ENCODE data around the gene PRMT3.
"Not testable (repeated sequence)": the region's sequence is repeated elsewhere in the genome, so short reads cannot be mapped to it uniquely, and the experiment has no call there.

Gene PRMT3

DNA sequence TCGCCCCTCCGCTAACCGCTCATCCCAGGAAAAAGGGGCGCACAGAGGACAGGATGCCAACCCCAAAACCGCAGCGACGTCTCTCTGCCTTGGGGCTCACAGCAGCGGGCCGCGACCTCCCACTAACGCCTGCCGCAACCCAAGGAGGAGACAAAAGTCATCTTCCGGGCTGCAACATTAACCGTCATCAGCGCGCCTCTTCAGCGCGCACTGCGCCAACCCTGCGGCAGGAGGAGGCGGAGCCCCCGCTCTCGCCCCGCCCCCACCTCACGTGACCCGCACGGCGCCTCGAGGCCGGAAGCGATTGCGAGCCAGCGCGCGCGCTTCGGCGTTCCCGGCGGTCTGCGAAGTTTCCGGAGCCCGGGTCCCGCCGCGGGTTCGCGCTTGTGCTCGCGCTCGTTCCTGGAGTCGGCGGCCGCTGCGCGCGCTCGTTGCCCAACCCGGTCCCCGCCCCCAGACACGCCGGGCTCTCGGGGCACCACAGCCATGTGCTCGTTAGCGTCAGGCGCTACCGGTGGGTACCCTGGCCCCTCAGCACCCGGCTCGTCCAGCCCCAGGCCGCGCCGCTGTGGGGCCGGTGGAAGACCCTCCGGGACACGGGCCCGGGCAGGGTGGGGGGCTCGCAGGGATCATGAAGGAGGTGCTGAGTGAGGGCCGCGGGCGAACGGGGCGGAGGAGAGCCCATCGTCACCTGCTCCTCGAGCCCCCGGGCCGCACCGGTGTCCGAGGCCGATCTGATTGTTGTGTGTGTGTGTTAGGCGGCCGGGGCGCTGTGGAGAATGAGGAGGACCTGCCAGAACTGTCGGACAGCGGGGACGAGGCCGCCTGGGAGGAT, at the start of gene PRMT3:
TSS of gene PRMT3 (plus strand) at position 456 of the 835 bp plus-strand sequence. CDS start at position 487, 31 bp downstream.
- peak; percentile 82 for DNase-seq (ENCODE audit: low read depth)
- peak within 1 kb of the TSS; percentile 83 for H3K4me3 ChIP-seq (ENCODE audit: low read depth, low read length)

DNA sequence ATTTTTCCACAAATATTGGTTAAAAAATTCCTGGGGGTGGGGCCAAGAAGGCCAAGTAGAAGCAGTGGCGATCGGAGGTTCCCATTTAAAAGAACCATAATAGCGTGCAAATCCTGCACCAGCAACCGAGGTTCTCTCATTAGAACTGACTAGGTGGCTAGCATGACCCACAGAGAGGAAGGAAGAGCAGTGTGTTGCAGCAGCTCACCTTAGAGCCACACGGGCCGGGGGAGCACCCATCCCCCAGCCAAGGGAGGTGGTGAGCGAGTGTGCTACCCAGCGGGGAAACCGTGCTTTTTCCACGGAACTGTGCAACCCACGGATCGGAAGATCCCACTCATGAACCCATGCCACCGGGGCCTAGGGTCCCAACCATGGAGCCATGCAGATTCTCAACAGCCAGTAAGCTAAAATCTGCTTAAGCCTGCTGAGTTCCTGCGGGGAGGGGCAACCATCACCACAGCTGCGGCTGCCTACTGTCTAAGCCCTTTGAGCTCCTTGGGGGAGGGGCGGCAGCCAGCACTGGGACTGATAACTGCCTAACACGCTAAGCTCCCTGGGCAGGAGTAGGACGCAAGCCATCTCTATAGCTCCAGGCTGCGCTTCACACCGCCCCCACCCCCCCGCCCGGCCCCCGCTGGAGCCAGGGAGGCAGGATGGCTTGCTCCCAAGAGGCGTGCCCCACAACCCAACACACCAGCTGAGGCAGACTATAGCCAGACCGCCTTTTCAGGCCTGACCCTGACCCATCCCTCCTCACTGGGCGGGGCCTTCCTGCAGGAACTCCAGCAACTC, 45.0 kb upstream of the PRMT3 start:
- DNase-seq (ENCODE audit: low read depth), result no peak
- H3K4me3 ChIP-seq (ENCODE audit: low read depth, low read length), result no peak overlapping the region

- no peak for DNase-seq (ENCODE audit: low read depth)
- H3K4me3 ChIP-seq (ENCODE audit: low read depth, low read length), result no peak overlapping the region
Observed at GRCh38 chr11:20351136-20351535, 36.4 kb upstream of the PRMT3 start.

DNA sequence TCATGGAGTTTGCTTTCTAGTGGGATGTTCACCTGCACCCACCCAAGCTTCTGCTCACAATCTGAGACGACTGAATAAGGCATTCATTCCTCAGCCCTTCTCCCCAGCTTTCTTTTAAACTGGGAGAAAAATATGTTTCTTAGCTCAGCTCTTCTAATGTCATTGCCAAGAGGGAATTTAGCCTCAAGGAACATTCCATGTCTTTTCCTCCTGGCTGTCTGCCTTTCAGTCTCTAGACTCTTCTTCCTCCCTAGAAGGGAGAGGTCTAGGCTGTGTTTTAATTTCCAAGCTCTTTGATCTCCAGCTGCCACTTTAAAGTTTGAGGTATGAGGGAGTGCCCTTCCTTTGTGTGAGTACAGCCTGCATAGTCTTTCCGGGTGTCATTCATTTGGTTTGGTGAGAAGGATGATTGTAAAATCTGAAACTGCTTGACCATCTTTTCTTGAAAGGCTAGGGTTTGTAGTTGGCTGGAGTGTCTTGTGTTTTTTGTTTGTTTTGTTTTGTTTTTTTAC, 35.7 kb upstream of the PRMT3 start:
- no peak for DNase-seq (ENCODE audit: low read depth)
- no peak overlapping the region for H3K4me3 ChIP-seq (ENCODE audit: low read depth, low read length)

DNA sequence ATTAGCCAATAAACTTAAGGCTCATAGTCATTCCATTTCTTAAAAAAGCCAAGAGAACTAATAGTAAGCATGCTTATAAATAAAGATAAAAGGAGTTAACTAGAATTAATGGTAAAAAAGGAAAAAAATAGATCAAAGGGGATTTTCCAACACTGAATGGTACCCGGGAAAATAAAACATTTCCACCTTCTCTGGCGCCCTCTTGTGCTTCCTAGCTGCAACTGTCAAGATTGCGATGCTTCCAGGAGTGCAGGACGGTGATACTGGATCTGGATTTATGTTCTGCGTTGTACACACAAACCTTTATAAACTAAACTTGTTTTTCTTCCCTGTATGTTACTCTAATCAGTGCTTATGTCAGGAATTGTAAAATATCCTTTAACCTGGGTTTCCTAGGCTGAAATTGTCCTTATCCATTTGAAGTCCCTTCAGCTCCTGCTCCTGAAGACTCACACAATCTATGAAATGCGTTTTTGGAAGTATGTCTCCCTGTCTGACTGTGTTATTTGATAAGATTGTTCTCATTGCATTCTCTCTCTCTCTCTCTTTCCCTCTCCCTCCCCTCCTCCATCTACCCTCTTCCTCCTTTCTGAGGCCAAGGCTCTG, 33.6 kb upstream of the PRMT3 start:
- no peak for DNase-seq (ENCODE audit: low read depth)
- no peak overlapping the region for H3K4me3 ChIP-seq (ENCODE audit: low read depth, low read length)

GRCh38 chr11:20355221-20356219, 32.0 kb upstream of the PRMT3 start:
- no peak for DNase-seq (ENCODE audit: low read depth)
- no peak overlapping the region for H3K4me3 ChIP-seq (ENCODE audit: low read depth, low read length)

GRCh38 chr11:20357150-20357549, 30.4 kb upstream of the PRMT3 start:
- no peak overlapping the region for H3K4me3 ChIP-seq (ENCODE audit: low read depth, low read length)
- no peak for DNase-seq (ENCODE audit: low read depth)

DNA sequence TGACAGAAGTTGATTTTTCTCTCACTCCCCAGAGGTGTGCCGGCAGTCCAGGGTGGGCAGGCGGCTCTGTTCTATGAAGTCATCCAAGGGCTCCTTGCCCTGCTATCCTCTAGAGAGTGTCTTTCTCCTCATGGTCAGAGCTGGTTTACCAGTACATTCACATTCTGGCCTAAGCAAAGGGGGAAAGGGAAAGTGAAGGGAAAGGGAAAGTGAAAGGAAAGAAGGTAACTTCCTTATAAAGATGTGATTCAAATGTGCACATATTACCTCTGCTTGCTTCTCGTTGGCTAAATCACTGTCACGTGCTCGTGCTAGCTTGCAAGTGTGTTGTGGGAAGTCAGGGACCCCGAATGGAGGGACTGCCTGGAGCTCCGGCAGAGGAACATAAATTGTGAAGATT, 26.9 kb upstream of the PRMT3 start:
- no peak for DNase-seq (ENCODE audit: low read depth)
- H3K4me3 ChIP-seq (ENCODE audit: low read depth, low read length), result no peak overlapping the region

- no peak overlapping the region for H3K4me3 ChIP-seq (ENCODE audit: low read depth, low read length)
- DNase-seq (ENCODE audit: low read depth), result no peak
Observed at GRCh38 chr11:20362481-20362880, 25.0 kb upstream of the PRMT3 start.

- DNase-seq (ENCODE audit: low read depth), result no peak
- peak overlapping the region; percentile 62 for H3K4me3 ChIP-seq (ENCODE audit: low read depth, low read length)
Observed at GRCh38 chr11:20363149-20363499, 24.4 kb upstream of the PRMT3 start.

DNA sequence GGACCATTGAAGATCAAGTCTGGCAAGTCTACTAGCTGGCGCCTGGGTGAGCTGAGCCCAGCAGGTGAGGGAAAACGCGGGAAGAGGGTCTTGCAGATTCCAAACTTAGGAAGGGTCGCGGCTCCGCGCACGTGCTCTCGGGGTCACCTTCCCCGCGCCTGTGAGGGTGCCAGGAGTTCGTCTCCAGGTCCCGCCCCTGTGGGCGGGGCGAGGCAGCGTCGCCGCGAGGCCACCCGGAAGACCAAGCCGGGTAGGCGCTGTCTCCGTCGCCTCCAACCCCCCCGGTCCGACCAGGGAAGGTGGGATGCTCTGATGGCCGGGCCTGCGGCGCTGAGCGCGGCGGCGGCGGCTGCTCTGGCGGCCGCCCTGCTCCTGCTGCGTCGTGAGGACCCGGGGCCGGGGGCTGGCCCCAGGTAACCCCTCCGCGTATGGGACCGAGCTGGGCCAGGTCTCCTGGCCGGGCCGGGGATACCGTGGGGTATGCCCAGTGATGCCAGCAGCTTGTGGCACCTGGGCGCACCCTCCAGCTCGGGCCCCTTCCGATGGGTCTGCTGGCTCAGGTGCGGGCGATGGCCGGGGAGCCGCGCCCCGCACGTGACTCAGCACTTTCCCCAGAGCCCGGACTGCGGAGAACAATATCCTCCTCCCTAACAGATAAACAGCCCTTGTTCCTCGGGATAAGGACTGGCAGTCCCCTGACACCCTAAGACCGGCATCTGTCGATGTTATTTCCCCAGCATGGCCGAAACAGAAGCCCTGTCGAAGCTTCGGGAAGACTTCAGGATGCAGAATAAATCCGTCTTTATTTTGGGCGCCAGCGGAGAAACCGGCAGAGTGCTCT, 23.8 kb upstream of the PRMT3 start, which contains the start of gene HTATIP2:
TSS of gene HTATIP2 (plus strand) at position 215 of the 841 bp plus-strand sequence. CDS start at position 739, 524 bp downstream.
- DNase-seq (ENCODE audit: low read depth), result no peak
- H3K4me3 ChIP-seq (ENCODE audit: low read depth, low read length), result peak within 1 kb of the TSS; percentile 62

GRCh38 chr11:20364341-20364792, 23.1 kb upstream of the PRMT3 start:
- DNase-seq (ENCODE audit: low read depth), result no peak
- H3K4me3 ChIP-seq (ENCODE audit: low read depth, low read length), result peak overlapping the region; percentile 62

- H3K4me3 ChIP-seq (ENCODE audit: low read depth, low read length); DNase-seq (ENCODE audit: low read depth): not testable (repeated sequence)
Observed at GRCh38 chr11:20365465-20365864, 22.1 kb upstream of the PRMT3 start.

GRCh38 chr11:20367313-20367948, 20.1 kb upstream of the PRMT3 start:
- no peak overlapping the region for H3K4me3 ChIP-seq (ENCODE audit: low read depth, low read length)
- peak; percentile 70 for DNase-seq (ENCODE audit: low read depth)

- DNase-seq (ENCODE audit: low read depth), result no peak
- H3K4me3 ChIP-seq (ENCODE audit: low read depth, low read length), result no peak overlapping the region
Observed at GRCh38 chr11:20368438-20368837, 19.1 kb upstream of the PRMT3 start.

- no peak for DNase-seq (ENCODE audit: low read depth)
- no peak overlapping the region for H3K4me3 ChIP-seq (ENCODE audit: low read depth, low read length)
Observed at GRCh38 chr11:20369826-20370225, 17.7 kb upstream of the PRMT3 start.

GRCh38 chr11:20372081-20372626, 15.4 kb upstream of the PRMT3 start:
- H3K4me3 ChIP-seq (ENCODE audit: low read depth, low read length), result no peak overlapping the region
- no peak for DNase-seq (ENCODE audit: low read depth)
